SK-N-SH (cell line): ENCODE data around the gene WLS. TPM values are rescaled to one million over a fixed set of nuclear protein-coding genes. Genes with fewer than 3 reads are reported as not detected.

ENCODE experiments used
- CTCF ChIA-PET: fragments of 300-600, 350-600 bp; formaldehyde crosslinking; extraction: SDS; loops from one replicate; lab custom pipeline; 2021; lab: Yijun Ruan, JAX
- POLR2A ChIA-PET: fragments of 350-600 bp; sonication (Branson Sonifier 250); formaldehyde crosslinking; extraction: SDS; loops from one replicate; lab custom pipeline; 2020; ENCODE audit warnings: antibody characterized with exemption, inconsistent platforms; lab: Yijun Ruan, JAX
- DNase-seq: peaks from one replicate; pipeline ENCODE4 v3.0.0; 2012
- H2AFZ ChIP-seq: fragments of 200-600 bp; sonication (generic); 2 replicates; pipeline ENCODE4 v1.8.1; 2016; ENCODE audit warnings: antibody characterized with exemption, mild to moderate bottlenecking, low read depth
- H3F3A ChIP-seq: fragments of 200-600 bp; sonication (generic); replicated peaks from 2 replicates; pipeline ENCODE3; 2016; ENCODE audit warnings: antibody characterized with exemption, mild to moderate bottlenecking; ENCODE audit not compliant: insufficient read depth
- H3K27ac ChIP-seq, 2 experiments: fragments of 200-500 bp in 1 of 2; fragments of 200-600 bp in 1 of 2; sonication (Bioruptor generic) in 1 of 2; sonication (generic), shearing (Covaris generic) in 1 of 2; 2 replicates each; pipeline versions ENCODE4 v1.5.1 to v1.6.1; 2014 to 2016; ENCODE audit warnings: low read depth in 2 of 2, inconsistent platforms in 1 of 2, low read length in 1 of 2, mild to moderate bottlenecking in 1 of 2, mixed read lengths in 1 of 2
- H3K27me3 ChIP-seq: fragments of 200-600 bp; sonication (generic), shearing (Covaris generic); 2 replicates; pipeline ENCODE4 v1.6.1; 2016; ENCODE audit warnings: mixed run types; ENCODE audit not compliant: insufficient read depth
- H3K36me3 ChIP-seq, 2 experiments: fragments of 200-500 bp in 1 of 2; fragments of 200-600 bp in 1 of 2; sonication (Bioruptor generic) in 1 of 2; sonication (generic) in 1 of 2; replicated peaks in 1 of 2; 2 replicates each; pipeline versions ENCODE3 to v1.5.1; 2014 to 2016; ENCODE audit warnings: low read length in 1 of 2, mild to moderate bottlenecking in 1 of 2; ENCODE audit not compliant: insufficient read depth in 2 of 2, control insufficient read depth in 1 of 2
- H3K4me1 ChIP-seq, 2 experiments: fragments of 200-500 bp in 1 of 2; fragments of 200-600 bp in 1 of 2; sonication (Bioruptor generic) in 1 of 2; sonication (generic), shearing (Covaris generic) in 1 of 2; 2 replicates each; pipeline versions ENCODE4 v1.5.1 to v1.6.1; 2014 to 2016; ENCODE audit warnings: low read depth in 1 of 2, low read length in 1 of 2, mixed run types in 1 of 2; ENCODE audit not compliant: insufficient read depth in 2 of 2, control insufficient read depth in 1 of 2
- H3K4me2 ChIP-seq: fragments of 200-600 bp; sonication (generic), shearing (Covaris generic); 2 replicates; pipeline ENCODE4 v1.6.1; 2017; ENCODE audit warnings: mixed run types
- H3K4me3 ChIP-seq, 2 experiments: fragments of 200-500 bp in 1 of 2; fragments of 200-600 bp in 1 of 2; sonication (Bioruptor generic) in 1 of 2; sonication (generic), shearing (Covaris generic) in 1 of 2; 2 replicates each; pipeline versions ENCODE4 v1.5.1 to v1.8.1; 2014 to 2016; ENCODE audit warnings: low read depth in 2 of 2, inconsistent platforms in 1 of 2, low read length in 1 of 2, mild to moderate bottlenecking in 1 of 2, mixed read lengths in 1 of 2, moderate library complexity in 1 of 2
- H3K79me2 ChIP-seq: fragments of 200-600 bp; sonication (generic); 2 replicates; pipeline ENCODE4 v1.8.1; 2017; ENCODE audit warnings: mild to moderate bottlenecking; ENCODE audit not compliant: insufficient read depth
- H3K9ac ChIP-seq: fragments of 200-600 bp; sonication (generic); 2 replicates; pipeline ENCODE4 v1.6.1; 2017; ENCODE audit warnings: mixed run types
- H3K9me2 ChIP-seq: fragments of 200-600 bp; sonication (generic); 2 replicates; pipeline ENCODE4 v1.6.1; 2017; ENCODE audit warnings: mixed run types
- H3K9me3 ChIP-seq: fragments of 200-600 bp; sonication (generic); 2 replicates; pipeline ENCODE4 v1.6.1; 2017; ENCODE audit warnings: mixed run types, mild to moderate bottlenecking, moderate library complexity
- H4K20me1 ChIP-seq: fragments of 200-600 bp; sonication (generic); 2 replicates; pipeline ENCODE4 v1.6.1; 2017; ENCODE audit warnings: mild to moderate bottlenecking, mixed run types; ENCODE audit not compliant: insufficient read depth
- CHD2 ChIP-seq: fragments of 150-350 bp; IDR thresholded peaks from 2 replicates; pipeline ENCODE4 v1.6.1; 2018; ENCODE audit warnings: low read length; ENCODE audit not compliant: partially characterized antibody
- CTCF ChIP-seq: fragments of 200-600 bp; sonication (generic); IDR thresholded peaks from 2 replicates; pipeline ENCODE4 v1.6.1; 2017; ENCODE audit warnings: antibody characterized with exemption, mild to moderate bottlenecking, moderate library complexity
- ELF1 ChIP-seq: IDR thresholded peaks from 2 replicates; pipeline ENCODE4 v1.4.0; 2012
- EP300 ChIP-seq, 2 experiments: IDR thresholded peaks; 2 replicates each; pipeline versions ENCODE4 v1.4.0 to v1.6.1; 2012; ENCODE audit warnings: borderline replicate concordance in 1 of 2, low read depth in 1 of 2, low read length in 1 of 2
- EZH2phosphoT487 ChIP-seq: fragments of 200-600 bp; sonication (generic); IDR thresholded peaks from 2 replicates; pipeline ENCODE4 v1.6.1; 2017; ENCODE audit warnings: low read depth, mixed run types, mild to moderate bottlenecking, antibody characterized with exemption, moderate library complexity, borderline replicate concordance
- FOSL2 ChIP-seq: IDR thresholded peaks from 2 replicates; pipeline ENCODE4 v1.4.0; 2012; ENCODE audit warnings: low read depth, mild to moderate bottlenecking, moderate library complexity, borderline replicate concordance
- JUND ChIP-seq: IDR thresholded peaks from 2 replicates; pipeline ENCODE4 v1.4.0; 2012
- MAX ChIP-seq: IDR thresholded peaks from 2 replicates; pipeline ENCODE4 v1.4.0; 2012; ENCODE audit warnings: low read depth
- MEF2A ChIP-seq: IDR thresholded peaks from 2 replicates; pipeline ENCODE4 v1.4.0; 2012; ENCODE audit warnings: low read depth, borderline replicate concordance
- NFIC ChIP-seq: IDR thresholded peaks from 2 replicates; pipeline ENCODE4 v1.4.0; 2012; ENCODE audit warnings: borderline replicate concordance
- NRF1 ChIP-seq: IDR thresholded peaks from 2 replicates; pipeline ENCODE4 v1.6.1; 2012; ENCODE audit warnings: low read depth, mild to moderate bottlenecking, low read length
- PBX3 ChIP-seq: IDR thresholded peaks from 2 replicates; pipeline ENCODE4; 2012
- RAD21 ChIP-seq: IDR thresholded peaks from 2 replicates; pipeline ENCODE4 v1.6.1; 2012; ENCODE audit warnings: mild to moderate bottlenecking, low read length
- SIN3A ChIP-seq: IDR thresholded peaks from 2 replicates; pipeline ENCODE4 v1.6.1; 2012; ENCODE audit warnings: low read depth, mild to moderate bottlenecking, low read length, moderate library complexity, borderline replicate concordance
- TCF12 ChIP-seq: IDR thresholded peaks from 2 replicates; pipeline ENCODE4 v1.4.0; 2012
- TEAD4 ChIP-seq: IDR thresholded peaks from 2 replicates; pipeline ENCODE4 v1.4.0; 2012; ENCODE audit warnings: mild to moderate bottlenecking, borderline replicate concordance; ENCODE audit not compliant: insufficient read depth
- USF1 ChIP-seq: IDR thresholded peaks from 2 replicates; pipeline ENCODE4 v1.4.0; 2012; ENCODE audit warnings: low read depth, borderline replicate concordance
- WGBS: methylation state at CpG from one replicate; pipeline ENCODE4 v1.1.6; 2017; ENCODE audit warnings: low lambda C conversion rate; 5-methylcytosine and 5-hydroxymethylcytosine counted together
- polyA plus RNA-seq, 3 experiments: library from polyadenylated mRNA; depleted of rRNA; stranded (reverse); fragments of >200 nt; gene quantifications; 2 replicates each; pipeline ENCODE4 v1.2.3, GENCODE V29; 2012

The WLS gene
- polyA plus RNA-seq, 1 of the 3 experiments (the other 2 are of a cell fraction) = 69.0 TPM

GRCh38 chr1:68113966-68114365 lies 118.4 kb downstream of the WLS start:
- no peaks in the 10 kb centered on the region for H3K9me2 ChIP-seq
- peaks cover 3 to 22% of the 10 kb centered on the region in 2 experiments; a peak in 2 of 4 replicates for H3K4me1 ChIP-seq
- peaks cover 11% of the 10 kb centered on the region for H3F3A ChIP-seq
- H3K36me3 ChIP-seq = peaks cover 0 to 7% of the 10 kb centered on the region in 2 experiments
- H2AFZ ChIP-seq = no peak overlapping the region
- H4K20me1 ChIP-seq = no peaks in the 10 kb centered on the region
- H3K27ac ChIP-seq = peak overlapping the region in 1 of 2 experiments; percentile 75; a peak in 1 of 4 replicates
- CTCF ChIA-PET = interaction anchor here (0.9 to 14.4 kb wide), 4 partner anchors 219 to 348 kb away, joined by 3 to 477 read pairs (median 16); no protein-coding TSS in a partner anchor
- no peaks in the 10 kb centered on the region for H3K79me2 ChIP-seq
- no peak for DNase-seq
- 0 out of 2 replicates have a peak, but pooled peaks cover 3% of the 10 kb centered on the region for H3K9me3 ChIP-seq
- no peak overlapping the region for H3K4me3 ChIP-seq
- no peaks in the 10 kb centered on the region for H3K27me3 ChIP-seq
- WGBS = 83% methylated on average over 3 of the region's 3 CpGs
- no peak for TF ChIP-seq RAD21
- TF ChIP-seq, all 33 proteins: peak for 0
- H3K9ac ChIP-seq = no peak overlapping the region
- H3K4me2 ChIP-seq = no peak overlapping the region
- POLR2A ChIA-PET = no interaction called here

GRCh38 chr1:68112835-68113243 lies 119.5 kb downstream of the WLS start:
- Histone ChIP-seq H3K4me3 (no peak overlapping the region), H4K20me1 (no peaks in the 10 kb centered on the region), H3K27me3 (no peaks in the 10 kb centered on the region), H3K9me3 (0 out of 2 replicates have a peak, but pooled peaks cover 4% of the 10 kb centered on the region), H3K27ac (peak overlapping the region in 1 of 2 experiments; percentile 75; a peak in 2 of 4 replicates), H3K79me2 (no peaks in the 10 kb centered on the region), H3K36me3 (peaks cover 0 to 7% of the 10 kb centered on the region in 2 experiments), H2AFZ (no peak overlapping the region), H3K9ac (no peak overlapping the region), H3F3A (peaks cover 11% of the 10 kb centered on the region), H3K4me1 (peaks cover 3 to 22% of the 10 kb centered on the region in 2 experiments; a peak in 2 of 4 replicates), H3K9me2 (no peaks in the 10 kb centered on the region), H3K4me2 (peak overlapping the region; percentile 34)
- DNase-seq = no peak
- ChIA-PET CTCF (interaction anchor here (1.2 to 14.4 kb wide), 5 partner anchors 61 to 348 kb away, joined by 3 to 477 read pairs (median 16); no protein-coding TSS in a partner anchor), POLR2A (no interaction called here)
- peak; percentile 71 for TF ChIP-seq MAX
- TF ChIP-seq TEAD4 = 0 out of 2 replicates have a peak, but pooled peaks have one; percentile 25
- no peak for TF ChIP-seq CHD2
- TF ChIP-seq JUND = peak; percentile 86; the same call in 1 of the 2 replicates
- 0 out of 2 replicates have a peak, but pooled peaks have one; percentile 36 for TF ChIP-seq SIN3A
- TF ChIP-seq CTCF = no peak
- TF ChIP-seq USF1 = no peak
- TF ChIP-seq NRF1 = no peak
- TF ChIP-seq NFIC = peak; percentile 81
- no peak for TF ChIP-seq EZH2phosphoT487
- peak in 1 of 2 experiments; percentile 70; a peak in 1 of 4 replicates for TF ChIP-seq EP300 (IDR thresholded peaks at IDR 0.05; ENCODE audit: borderline replicate concordance in 1 of 2, low read depth in 1 of 2, low read length in 1 of 2)
- peak; percentile 34; the same call in 1 of the 2 replicates for TF ChIP-seq ELF1
- TF ChIP-seq MEF2A = no peak
- peak; percentile 95 for TF ChIP-seq FOSL2
- TF ChIP-seq TCF12 = peak; percentile 84
- TF ChIP-seq PBX3 = peak; percentile 87
- WGBS = 24% methylated on average over 7 of the region's 7 CpGs
